ENCODE measurements around the gene WDR86. TPM values are rescaled to one million over a fixed set of nuclear protein-coding genes. Genes with fewer than 3 reads are reported as not detected.

WDR86 gene
- total RNA-seq, 1 experiment from 2014 or later: 0.86 TPM

- ChIA-PET CTCF (no interaction called here), POLR2A (ENCODE audit: low non-redundant PET) (no interaction called here)
- H3K9me3 ChIP-seq (ENCODE audit: low read depth, low read length, poor library complexity, severe bottlenecking): no peaks in the 10 kb centered on the region
- H3K27me3 ChIP-seq (replicated peaks; ENCODE audit: insufficient read depth, low read depth, low read length, poor library complexity): no peaks in the 10 kb centered on the region
- intact Hi-C loops (cut with micrococcal nuclease; ENCODE audit: unreplicated experiment): no loop called here
- DNase-seq (ENCODE audit: low spot score): no peak
- H3K36me3 ChIP-seq (ENCODE audit: insufficient read depth, low read length, poor library complexity, severe bottlenecking): no peaks in the 10 kb centered on the region
- H3K4me1 ChIP-seq (ENCODE audit: insufficient read depth, low read length, poor library complexity, severe bottlenecking): peaks cover 31% of the 10 kb centered on the region
- no TSS peak for BruUV-seq (replicated peaks)
- TF ChIP-seq EZH2 (IDR thresholded peaks at IDR 0.05; ENCODE audit: borderline replicate concordance, low read depth, low read length, poor library complexity, severe bottlenecking): no peak
- TF ChIP-seq CTCF (conservative IDR thresholded peaks at IDR 0.05; ENCODE audit: low read depth, low read length): no peak
- H3K4me3 ChIP-seq (ENCODE audit: low read depth, low read length, poor library complexity, severe bottlenecking): no peak overlapping the region
- H3K27ac ChIP-seq (ENCODE audit: low read depth, low read length, poor library complexity, severe bottlenecking): no peak overlapping the region
Observed at GRCh38 chr7:151429237-151429559, 19.4 kb upstream of the WDR86 start.

GRCh38 chr7:151428378-151429236 lies 18.8 kb upstream of the WDR86 start:
- TF ChIP-seq CTCF (conservative IDR thresholded peaks at IDR 0.05; ENCODE audit: low read depth, low read length) (no peak), EZH2 (IDR thresholded peaks at IDR 0.05; ENCODE audit: borderline replicate concordance, low read depth, low read length, poor library complexity, severe bottlenecking) (no peak)
- H3K27me3 ChIP-seq (replicated peaks; ENCODE audit: insufficient read depth, low read depth, low read length, poor library complexity): no peaks in the 10 kb centered on the region
- intact Hi-C loops (cut with micrococcal nuclease; ENCODE audit: unreplicated experiment): no loop called here
- no peaks in the 10 kb centered on the region for H3K9me3 ChIP-seq (ENCODE audit: low read depth, low read length, poor library complexity, severe bottlenecking)
- no peak for DNase-seq (ENCODE audit: low spot score)
- peaks cover 31% of the 10 kb centered on the region for H3K4me1 ChIP-seq (ENCODE audit: insufficient read depth, low read length, poor library complexity, severe bottlenecking)
- ChIA-PET CTCF (no interaction called here), POLR2A (ENCODE audit: low non-redundant PET) (interaction anchor here (0.7 kb wide), 1 partner anchor 26 kb away, joined by 10 read pairs; no protein-coding TSS in a partner anchor)
- no TSS peak for BruUV-seq (replicated peaks)
- H3K27ac ChIP-seq (ENCODE audit: low read depth, low read length, poor library complexity, severe bottlenecking): no peak overlapping the region
- no peak overlapping the region for H3K4me3 ChIP-seq (ENCODE audit: low read depth, low read length, poor library complexity, severe bottlenecking)
- H3K36me3 ChIP-seq (ENCODE audit: insufficient read depth, low read length, poor library complexity, severe bottlenecking): no peaks in the 10 kb centered on the region

- BruUV-seq (replicated peaks): no TSS peak
Observed at GRCh38 chr7:151427705-151428377, 18.0 kb upstream of the WDR86 start.

More at GRCh38 chr7:151427705-151428377, 18.0 kb upstream of the WDR86 start:
- no peak overlapping the region for H3K4me3 ChIP-seq (ENCODE audit: low read depth, low read length, poor library complexity, severe bottlenecking)
- peaks cover 31% of the 10 kb centered on the region for H3K4me1 ChIP-seq (ENCODE audit: insufficient read depth, low read length, poor library complexity, severe bottlenecking)
- no peaks in the 10 kb centered on the region for H3K27me3 ChIP-seq (replicated peaks; ENCODE audit: insufficient read depth, low read depth, low read length, poor library complexity)
- ChIA-PET POLR2A (ENCODE audit: low non-redundant PET) (interaction anchor here (0.7 kb wide), 1 partner anchor 27 kb away, joined by 10 read pairs; no protein-coding TSS in a partner anchor), CTCF (no interaction called here)
- TF ChIP-seq EZH2 (IDR thresholded peaks at IDR 0.05; ENCODE audit: borderline replicate concordance, low read depth, low read length, poor library complexity, severe bottlenecking) (no peak), CTCF (conservative IDR thresholded peaks at IDR 0.05; ENCODE audit: low read depth, low read length) (no peak)
- intact Hi-C loops (cut with micrococcal nuclease; ENCODE audit: unreplicated experiment): no loop called here
- DNase-seq (ENCODE audit: low spot score): no peak
- H3K27ac ChIP-seq (ENCODE audit: low read depth, low read length, poor library complexity, severe bottlenecking): no peak overlapping the region
- no peaks in the 10 kb centered on the region for H3K36me3 ChIP-seq (ENCODE audit: insufficient read depth, low read length, poor library complexity, severe bottlenecking)
- H3K9me3 ChIP-seq (ENCODE audit: low read depth, low read length, poor library complexity, severe bottlenecking): no peaks in the 10 kb centered on the region

Data from A673 (cell line).